Large intestine (tissue), 3 donors: ENCODE data around the gene ATG16L1. TPM values are rescaled to one million over a fixed set of nuclear protein-coding genes. Genes with fewer than 3 reads are reported as not detected.
A peak's percentile ranks its signal among the peaks of the same experiment; 100 is the strongest.

ENCODE experiments used
- DNase-seq, 2 donors: peaks; one replicate each; pipeline versions ENCODE4 v3.0.0 to v3.0.0-alpha.2; 2013
- H3K27ac ChIP-seq: one replicate; pipeline ENCODE4 v1.5.1; 2013; ENCODE audit warnings: low read length
- H3K27me3 ChIP-seq: 2 replicates; pipeline ENCODE4 v1.6.1; 2013; ENCODE audit warnings: low read length; ENCODE audit not compliant: control insufficient read depth, insufficient read depth
- H3K36me3 ChIP-seq: 2 replicates; pipeline ENCODE4 v1.6.1; 2013; ENCODE audit warnings: low read length; ENCODE audit not compliant: control insufficient read depth, insufficient read depth
- H3K4me1 ChIP-seq: one replicate; pipeline ENCODE4 v1.6.1; 2013; ENCODE audit warnings: low read length; ENCODE audit not compliant: control insufficient read depth, insufficient read depth
- H3K4me3 ChIP-seq: one replicate; pipeline ENCODE4 v1.5.1; 2013; ENCODE audit warnings: low read length
- H3K9me3 ChIP-seq: one replicate; pipeline ENCODE4 v1.6.1; 2013; ENCODE audit warnings: mild to moderate bottlenecking, low read depth, low read length, moderate library complexity; ENCODE audit not compliant: control insufficient read depth
- WGBS: methylation state at CpG from one replicate; pipeline ENCODE4 v1.1.5; 2013; ENCODE audit warnings: low lambda C conversion rate; ENCODE audit not compliant: insufficient coverage; 5-methylcytosine and 5-hydroxymethylcytosine counted together
- polyA plus RNA-seq: library from polyadenylated mRNA; unstranded; fragments of 120-200 nt; gene quantifications from one replicate; pipeline ENCODE4 v1.2.1, GENCODE V29; 2013

ATG16L1 gene
- polyA plus RNA-seq, 1 donor: 22.7 TPM

GRCh38 chr2:233210843-233211547 lies 40.5 kb upstream of the ATG16L1 start:
- Histone ChIP-seq H3K9me3 (no peaks in the 10 kb centered on the region), H3K36me3 (no peaks in the 10 kb centered on the region), H3K27ac (no peak overlapping the region), H3K27me3 (no peaks in the 10 kb centered on the region), H3K4me1 (no peaks in the 10 kb centered on the region), H3K4me3 (no peak overlapping the region)
- peak; percentile 33 to 35 for DNase-seq
- 60% methylated on average over 1 of the region's 18 CpGs for WGBS

- DNase-seq: no peak
- Histone ChIP-seq H3K27me3 (no peaks in the 10 kb centered on the region), H3K4me1 (no peaks in the 10 kb centered on the region), H3K9me3 (no peaks in the 10 kb centered on the region), H3K4me3 (no peak overlapping the region), H3K36me3 (no peaks in the 10 kb centered on the region), H3K27ac (no peak overlapping the region)
- whole genome bisulfite sequencing: no CpG with 5 or more reads among the region's 3 CpGs
Observed at GRCh38 chr2:233211548-233211895, 40.0 kb upstream of the ATG16L1 start.

- H3K9me3 ChIP-seq: no peaks in the 10 kb centered on the region
- no peaks in the 10 kb centered on the region for H3K27me3 ChIP-seq
- DNase-seq: no peak
- H3K36me3 ChIP-seq: no peaks in the 10 kb centered on the region
- H3K4me3 ChIP-seq: no peak overlapping the region
- 100% methylated on average over 1 of the region's 15 CpGs for WGBS
- no peak overlapping the region for H3K27ac ChIP-seq
- no peaks in the 10 kb centered on the region for H3K4me1 ChIP-seq
Observed at GRCh38 chr2:233213011-233213410, 38.5 kb upstream of the ATG16L1 start.

- H3K4me1 ChIP-seq: no peaks in the 10 kb centered on the region
- no peaks in the 10 kb centered on the region for H3K27me3 ChIP-seq
- WGBS: 100% methylated on average over 2 of the region's 6 CpGs
- H3K4me3 ChIP-seq: no peak overlapping the region
- no peaks in the 10 kb centered on the region for H3K36me3 ChIP-seq
- no peaks in the 10 kb centered on the region for H3K9me3 ChIP-seq
- DNase-seq: no peak
- no peak overlapping the region for H3K27ac ChIP-seq
Observed at GRCh38 chr2:233213975-233214374, 37.5 kb upstream of the ATG16L1 start.

GRCh38 chr2:233217892-233218377 lies 33.5 kb upstream of the ATG16L1 start:
- Histone ChIP-seq H3K4me1 (no peaks in the 10 kb centered on the region), H3K4me3 (no peak overlapping the region), H3K27me3 (no peaks in the 10 kb centered on the region), H3K36me3 (no peaks in the 10 kb centered on the region), H3K27ac (no peak overlapping the region), H3K9me3 (no peaks in the 10 kb centered on the region)
- 100% methylated on average over 1 of the region's 8 CpGs for WGBS
- DNase-seq: peak in 1 of 2 donors; percentile 20

GRCh38 chr2:233218836-233219235 lies 32.6 kb upstream of the ATG16L1 start:
- no peak overlapping the region for H3K27ac ChIP-seq
- DNase-seq: no peak
- no peaks in the 10 kb centered on the region for H3K27me3 ChIP-seq
- no peak overlapping the region for H3K4me3 ChIP-seq
- H3K9me3 ChIP-seq: no peaks in the 10 kb centered on the region
- H3K4me1 ChIP-seq: no peaks in the 10 kb centered on the region
- no peaks in the 10 kb centered on the region for H3K36me3 ChIP-seq
- WGBS: no CpG with 5 or more reads among the region's 6 CpGs

GRCh38 chr2:233219848-233220247 lies 31.6 kb upstream of the ATG16L1 start:
- H3K4me3 ChIP-seq: no peak overlapping the region
- no peaks in the 10 kb centered on the region for H3K9me3 ChIP-seq
- H3K27ac ChIP-seq: no peak overlapping the region
- no peaks in the 10 kb centered on the region for H3K4me1 ChIP-seq
- no peak for DNase-seq
- no peaks in the 10 kb centered on the region for H3K36me3 ChIP-seq
- WGBS: no CpG with 5 or more reads among the region's 1 CpG
- H3K27me3 ChIP-seq: no peaks in the 10 kb centered on the region

- H3K36me3 ChIP-seq: no peaks in the 10 kb centered on the region
- WGBS: no CpG with 5 or more reads among the region's 2 CpGs
- peaks cover under 1% of the 10 kb centered on the region for H3K27me3 ChIP-seq
- H3K4me3 ChIP-seq: no peak overlapping the region
- no peaks in the 10 kb centered on the region for H3K4me1 ChIP-seq
- no peak overlapping the region for H3K27ac ChIP-seq
- peaks cover 3% of the 10 kb centered on the region for H3K9me3 ChIP-seq
- DNase-seq: no peak
Observed at GRCh38 chr2:233221378-233222063, 30.0 kb upstream of the ATG16L1 start.

GRCh38 chr2:233223059-233223894 lies 28.2 kb upstream of the ATG16L1 start:
- Histone ChIP-seq H3K36me3 (no peaks in the 10 kb centered on the region), H3K9me3 (peaks cover 3% of the 10 kb centered on the region), H3K4me1 (no peaks in the 10 kb centered on the region), H3K4me3 (no peak overlapping the region), H3K27ac (no peak overlapping the region), H3K27me3 (peaks cover 6% of the 10 kb centered on the region)
- WGBS: 89% methylated on average over 5 of the region's 14 CpGs
- no peak for DNase-seq

GRCh38 chr2:233225230-233226068 lies 26.0 kb upstream of the ATG16L1 start:
- no peak overlapping the region for H3K4me3 ChIP-seq
- peaks cover 3% of the 10 kb centered on the region for H3K9me3 ChIP-seq
- no peak overlapping the region for H3K27ac ChIP-seq
- H3K27me3 ChIP-seq: peaks cover 6% of the 10 kb centered on the region
- H3K4me1 ChIP-seq: no peaks in the 10 kb centered on the region
- DNase-seq: no peak
- no peaks in the 10 kb centered on the region for H3K36me3 ChIP-seq
- WGBS: 100% methylated on average over 1 of the region's 5 CpGs
